GM20000 (cell line): ENCODE data around the gene PCDH1.

Experiments used
- DNase-seq: peaks from one replicate; pipeline ENCODE4 v3.0.0; 2012; ENCODE audit warnings: low spot score
- CTCF ChIP-seq: IDR thresholded peaks from 2 replicates; pipeline ENCODE4 v1.5.1; 2012; ENCODE audit warnings: mild to moderate bottlenecking, control low read depth; ENCODE audit errors: extremely low read depth, missing control alignments

Gene PCDH1

GRCh38 chr5:141870871-141871270, 7.3 kb downstream of the PCDH1 start:
- DNase-seq, result no peak
- no peak for TF ChIP-seq CTCF

GRCh38 chr5:141870228-141870627, 8.0 kb downstream of the PCDH1 start:
- DNase-seq, result no peak
- no peak for TF ChIP-seq CTCF

- DNase-seq, result no peak
- no peak for TF ChIP-seq CTCF
Measured at GRCh38 chr5:141869514-141869913, 8.7 kb downstream of the PCDH1 start.

- no peak for TF ChIP-seq CTCF
- DNase-seq, result no peak
Measured at GRCh38 chr5:141869040-141869439, 9.2 kb downstream of the PCDH1 start.

- DNase-seq, result no peak
- no peak for TF ChIP-seq CTCF
Measured at GRCh38 chr5:141868541-141868940, 9.7 kb downstream of the PCDH1 start.

- TF ChIP-seq CTCF, result no peak
- DNase-seq, result no peak
Measured at GRCh38 chr5:141867651-141868050, 10.6 kb downstream of the PCDH1 start.

- TF ChIP-seq CTCF, result no peak
- DNase-seq, result no peak
Measured at GRCh38 chr5:141867139-141867538, 11.1 kb downstream of the PCDH1 start.

GRCh38 chr5:141866096-141866495, 12.1 kb downstream of the PCDH1 start:
- no peak for DNase-seq

More at GRCh38 chr5:141866096-141866495, 12.1 kb downstream of the PCDH1 start:
- no peak for TF ChIP-seq CTCF
